GM19035 (cell line): ENCODE measurements around the gene SLC12A5.

Experiments used
- ATAC-seq: cut with Tn5 transposase; IDR thresholded peaks from one replicate; pipeline ENCODE4 v1.9.1; 2021; ENCODE audit not compliant: unreplicated experiment

Gene SLC12A5

DNA sequence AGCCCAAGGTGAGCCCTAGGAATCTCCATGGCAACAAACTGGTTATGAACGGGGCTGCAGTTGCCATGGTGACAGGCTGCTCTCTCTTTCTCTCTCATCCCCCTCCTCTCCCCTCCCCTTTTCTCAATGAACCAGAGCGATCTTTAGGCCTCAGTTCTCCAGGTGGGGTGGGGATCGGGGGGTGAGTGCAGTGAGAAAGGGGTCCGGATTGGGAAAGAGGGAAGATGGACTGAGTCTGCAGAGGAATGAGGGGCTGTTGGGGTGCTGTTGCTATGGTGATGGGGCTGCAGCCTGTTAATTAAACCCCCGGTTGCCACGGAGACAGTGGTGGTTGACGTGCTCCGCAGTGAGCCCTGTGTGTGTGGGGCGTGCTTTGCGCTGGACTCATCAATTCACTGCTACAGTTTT is 3.6 kb upstream of the SLC12A5 start:
- no peak for ATAC-seq

DNA sequence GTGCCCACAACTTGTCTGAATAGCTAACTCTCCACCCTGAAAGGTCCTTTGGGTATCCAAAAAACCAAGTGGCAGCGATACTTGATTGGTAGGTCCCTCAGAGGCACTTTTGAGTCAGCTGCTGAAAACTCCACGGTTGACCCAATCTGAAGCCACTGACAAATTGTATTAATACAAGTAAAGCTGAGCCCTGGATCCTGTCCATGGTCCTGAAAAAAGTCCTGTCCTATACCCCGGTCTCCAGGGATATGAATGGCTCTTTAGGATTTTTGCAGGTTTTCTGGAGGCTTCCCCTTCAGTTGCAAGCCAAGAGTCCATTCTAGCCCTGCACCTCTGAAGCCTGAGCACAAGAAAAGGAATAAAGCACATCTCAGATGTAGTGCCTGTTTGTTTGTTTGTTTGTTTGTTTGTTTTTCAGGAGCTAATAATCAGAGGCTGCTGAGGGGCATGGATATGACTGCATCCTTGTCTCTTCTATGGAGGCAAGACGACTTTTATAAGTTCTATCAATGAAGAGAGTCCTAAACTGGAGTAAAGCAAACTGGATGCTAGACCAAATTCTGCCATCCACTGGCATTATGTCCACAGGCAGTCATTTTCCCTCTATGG is 1.7 kb upstream of the SLC12A5 start:
- no peak for ATAC-seq

DNA sequence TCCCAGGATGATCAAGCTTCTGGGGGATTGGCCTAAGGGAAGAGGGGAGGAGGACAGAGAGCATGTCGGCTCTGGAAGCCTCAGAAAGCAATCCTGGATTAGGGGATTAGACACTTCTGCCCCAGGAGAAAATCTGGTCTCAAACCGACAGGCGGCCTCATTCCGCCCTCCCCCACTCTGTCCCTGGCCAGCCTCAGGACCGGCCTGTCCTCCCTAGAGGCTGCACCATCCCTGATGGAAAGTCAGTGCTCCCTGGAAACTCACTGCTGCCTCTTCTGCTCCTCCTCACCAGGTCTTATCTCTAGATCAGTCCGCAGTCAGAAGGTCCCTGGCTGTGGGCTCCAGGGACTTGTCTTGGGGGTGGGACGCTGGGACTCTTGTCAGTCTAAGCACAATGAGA is 905 bp upstream of the SLC12A5 start:
- no peak for ATAC-seq

DNA sequence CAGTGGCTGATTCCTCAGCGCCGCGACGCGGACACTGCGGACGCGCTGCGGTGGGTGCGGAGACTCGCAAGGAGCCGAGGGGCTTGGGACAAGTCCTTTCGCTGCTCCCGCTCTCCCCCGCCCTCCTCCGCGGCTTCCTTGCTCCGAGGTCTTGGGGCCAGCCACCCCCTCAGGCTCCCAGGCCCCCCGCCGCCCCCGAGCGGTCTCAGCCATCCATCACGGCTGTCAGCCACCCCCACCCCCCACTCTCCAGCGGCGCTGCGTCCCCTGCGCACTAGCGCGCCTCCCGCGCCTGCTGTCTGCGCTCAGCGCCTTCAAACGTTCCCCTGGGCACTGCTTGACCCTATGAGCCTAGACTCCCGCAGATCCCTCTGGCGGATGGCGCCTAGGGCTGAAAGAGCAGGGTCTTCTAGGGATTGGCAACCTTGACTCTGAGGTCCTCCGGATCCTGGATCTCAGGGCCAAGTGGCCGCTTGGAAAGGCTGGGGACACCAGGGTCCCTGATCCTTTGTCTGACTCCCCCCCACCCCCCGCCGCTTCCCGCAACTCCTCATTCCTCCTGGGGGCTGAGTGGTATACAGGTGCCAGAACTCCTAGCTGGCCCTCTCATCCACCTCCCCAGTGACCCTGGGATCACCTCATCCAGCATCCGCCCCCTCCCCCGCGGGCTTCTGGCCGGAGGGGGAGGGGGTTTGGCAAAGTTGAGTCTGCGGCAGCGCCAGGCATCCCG is 1.4 kb downstream of the SLC12A5 start:
- ATAC-seq = no peak

DNA sequence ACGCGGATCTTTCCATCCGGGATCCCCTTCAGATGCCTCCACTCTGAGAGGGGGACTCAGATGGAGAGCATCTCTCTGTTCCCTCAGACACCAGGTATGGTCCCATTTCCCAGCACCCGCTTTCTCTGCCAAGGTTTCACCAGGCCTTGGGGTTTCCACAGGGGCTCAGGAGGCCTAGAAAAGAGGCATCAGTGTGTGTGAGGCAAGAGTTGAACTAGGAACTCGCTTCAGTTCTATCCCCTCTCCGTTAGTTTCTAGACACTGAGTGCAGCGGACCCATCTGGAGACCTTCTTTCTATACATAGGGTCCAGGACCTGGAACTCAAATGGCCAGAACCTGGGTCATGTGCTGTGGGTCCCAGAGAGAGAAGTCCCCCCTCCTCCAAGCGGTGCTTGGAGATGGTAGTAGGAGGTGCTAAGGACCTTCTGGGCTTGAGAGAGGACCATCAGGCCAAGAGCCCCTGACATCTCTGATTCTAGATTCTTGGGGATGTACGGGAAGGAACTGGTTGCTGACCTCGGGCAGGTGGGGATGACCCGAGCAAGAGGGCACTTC is 2.1 kb downstream of the SLC12A5 start:
- no peak for ATAC-seq

DNA sequence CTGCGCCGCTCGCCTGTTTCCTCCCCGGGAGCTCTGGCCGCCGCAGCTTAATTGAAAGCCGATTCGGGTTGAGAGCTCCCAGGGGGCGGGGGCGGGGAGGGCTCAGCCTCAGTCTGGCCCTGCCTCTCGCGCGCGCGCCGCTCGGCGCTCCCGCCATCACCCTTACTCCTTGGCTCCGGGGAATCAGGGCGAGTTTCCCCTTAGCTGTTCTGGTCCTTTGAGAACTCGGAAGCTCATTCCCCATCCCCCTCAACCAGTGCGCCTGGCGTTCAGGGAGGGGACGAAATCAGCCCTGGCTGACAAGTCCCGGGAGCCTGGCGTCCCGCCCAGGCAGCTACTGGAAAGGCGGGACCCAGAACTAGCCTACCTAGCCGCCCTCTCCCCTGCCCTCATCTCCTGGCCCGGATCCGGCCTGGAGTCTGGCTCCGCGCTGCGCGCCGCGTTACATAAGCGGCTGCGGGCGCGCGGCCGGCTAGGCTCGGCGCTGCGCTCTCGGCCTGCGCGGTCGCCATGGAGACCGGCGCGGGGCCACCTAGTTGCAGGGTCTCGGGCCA is 2.8 kb downstream of the SLC12A5 start:
- no peak for ATAC-seq

DNA sequence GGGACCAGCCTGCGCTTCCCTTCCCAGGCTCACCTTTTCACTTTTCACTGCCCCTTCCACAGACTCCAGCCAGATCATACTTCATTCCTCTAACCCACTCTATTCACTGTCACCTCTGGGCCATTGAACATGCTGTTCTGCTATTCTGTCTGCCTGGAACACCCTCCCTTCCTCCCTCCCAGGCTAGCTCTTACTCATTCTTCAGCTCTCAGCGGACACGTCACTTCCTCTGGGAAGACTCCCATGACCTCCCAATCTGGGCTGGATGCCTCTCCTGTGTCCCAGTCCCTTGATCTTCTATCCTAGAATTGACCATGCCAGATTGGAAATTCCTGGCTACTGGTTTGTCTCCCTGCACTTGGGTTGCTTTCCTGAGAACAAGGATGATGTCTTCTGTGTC is 5.0 kb downstream of the SLC12A5 start:
- ATAC-seq = no peak

DNA sequence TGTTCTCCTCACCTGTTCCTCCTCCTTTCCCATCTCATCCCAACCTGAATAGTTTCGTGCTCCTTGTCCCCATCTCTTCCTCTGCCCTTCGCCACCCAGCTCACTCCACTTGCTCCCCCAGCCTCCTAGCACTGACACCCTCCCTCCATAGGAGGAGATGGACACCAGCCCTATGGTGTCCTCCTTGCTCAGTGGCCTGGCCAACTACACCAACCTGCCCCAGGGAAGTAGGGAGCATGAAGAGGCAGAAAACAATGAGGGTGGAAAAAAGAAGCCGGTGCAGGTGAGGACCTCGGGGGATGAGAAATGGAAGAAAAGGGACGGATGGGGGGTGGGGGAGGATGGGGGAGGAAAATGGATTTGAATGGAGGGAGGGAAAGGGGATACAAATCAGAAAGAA is 6.2 kb downstream of the SLC12A5 start:
- ATAC-seq = no peak

DNA sequence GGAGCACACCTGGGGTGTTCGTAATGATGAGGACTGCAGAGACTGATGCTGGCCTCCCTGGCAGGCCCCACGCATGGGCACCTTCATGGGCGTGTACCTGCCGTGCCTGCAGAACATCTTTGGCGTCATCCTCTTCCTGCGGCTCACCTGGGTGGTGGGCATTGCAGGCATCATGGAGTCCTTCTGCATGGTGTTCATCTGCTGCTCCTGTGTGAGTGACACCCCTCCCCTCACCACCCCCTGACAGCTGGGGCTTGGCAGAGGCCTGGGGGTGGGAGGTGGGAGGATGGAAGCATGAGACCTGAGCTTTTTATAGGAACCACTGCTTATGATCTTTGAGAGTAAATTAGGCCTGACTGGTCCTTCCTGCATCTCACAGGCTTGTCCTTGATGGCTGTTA is 6.7 kb downstream of the SLC12A5 start:
- no peak for ATAC-seq

DNA sequence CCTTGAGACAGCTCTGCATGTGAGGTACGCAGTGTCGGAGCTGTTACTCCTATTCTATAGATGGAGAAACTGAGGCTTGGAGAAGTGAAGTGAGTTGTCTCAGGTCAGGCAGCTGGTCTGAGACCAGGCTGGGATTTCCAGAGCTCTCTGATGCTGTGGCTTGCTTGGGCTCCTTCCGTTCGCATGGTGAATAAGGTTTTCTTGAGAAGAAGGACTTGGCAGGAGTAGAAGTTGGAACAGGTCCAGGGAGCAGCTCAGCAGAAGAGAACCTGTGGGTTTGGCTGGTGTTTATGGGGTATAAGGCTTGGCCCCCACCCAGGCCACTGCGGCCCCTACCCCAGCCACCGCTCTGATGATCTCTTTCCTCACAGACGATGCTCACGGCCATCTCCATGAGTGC is 7.4 kb downstream of the SLC12A5 start:
- no peak for ATAC-seq

DNA sequence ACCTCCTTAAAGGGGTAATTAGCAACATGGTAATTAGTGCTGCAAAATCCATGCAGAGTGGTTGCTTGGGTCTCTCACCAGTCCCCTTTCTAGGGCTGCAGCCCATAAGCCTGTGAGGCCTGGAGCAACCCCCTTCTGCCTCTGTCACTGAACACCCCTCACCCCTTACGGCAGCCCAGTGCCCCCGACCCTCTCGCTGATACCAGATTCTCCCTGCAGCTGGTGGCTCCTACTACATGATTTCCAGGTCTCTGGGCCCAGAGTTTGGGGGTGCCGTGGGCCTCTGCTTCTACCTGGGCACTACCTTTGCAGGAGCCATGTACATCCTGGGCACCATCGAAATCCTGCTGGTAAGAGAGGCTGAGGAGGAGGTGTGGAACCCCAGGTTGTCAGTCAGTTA is 8.0 kb downstream of the SLC12A5 start:
- ATAC-seq = no peak

DNA sequence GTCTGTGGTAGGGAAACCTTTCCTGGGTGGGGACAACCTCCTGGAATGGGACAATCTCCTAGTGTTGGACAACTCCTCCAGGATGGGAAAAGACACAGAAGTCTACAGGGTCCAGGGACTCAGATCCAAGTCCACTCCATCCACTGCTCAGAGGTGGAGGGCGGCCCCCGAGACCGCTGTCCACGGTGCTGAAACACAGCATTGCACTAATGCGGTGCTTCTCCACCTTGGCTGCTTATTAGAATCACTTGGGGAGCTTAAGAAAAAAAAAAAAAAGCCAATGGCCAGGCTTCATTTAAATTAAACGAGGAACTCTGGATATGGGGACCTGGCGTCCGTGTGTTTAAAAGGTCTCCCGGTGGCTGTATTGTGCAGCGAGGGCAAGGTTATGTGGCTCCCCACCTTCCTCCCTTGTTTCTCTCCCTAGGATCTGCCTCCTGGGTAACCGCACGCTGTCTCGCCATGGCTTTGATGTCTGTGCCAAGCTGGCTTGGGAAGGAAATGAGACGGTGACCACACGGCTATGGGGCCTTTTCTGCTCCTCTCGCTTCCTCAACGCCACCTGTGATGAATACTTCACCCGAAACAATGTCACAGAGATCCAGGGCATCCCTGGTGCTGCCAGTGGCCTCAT is 12.0 kb downstream of the SLC12A5 start:
- no peak for ATAC-seq

DNA sequence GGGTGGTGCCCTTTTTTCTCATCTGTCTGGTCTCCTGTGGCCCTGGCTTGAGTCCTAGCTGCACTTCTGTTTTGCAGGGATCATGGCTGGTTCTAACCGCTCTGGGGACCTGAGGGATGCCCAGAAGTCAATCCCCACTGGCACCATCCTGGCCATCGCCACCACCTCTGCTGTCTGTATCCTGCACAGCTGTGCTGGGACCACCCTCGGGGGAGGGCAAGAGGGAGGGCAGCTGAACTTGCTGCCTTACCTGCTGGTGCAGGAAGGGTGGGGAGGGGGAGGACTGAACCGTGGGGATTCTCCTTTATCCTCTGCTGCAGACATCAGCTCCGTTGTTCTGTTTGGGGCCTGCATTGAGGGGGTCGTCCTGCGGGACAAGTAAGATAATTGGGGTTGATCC is 14.5 kb downstream of the SLC12A5 start:
- no peak for ATAC-seq

DNA sequence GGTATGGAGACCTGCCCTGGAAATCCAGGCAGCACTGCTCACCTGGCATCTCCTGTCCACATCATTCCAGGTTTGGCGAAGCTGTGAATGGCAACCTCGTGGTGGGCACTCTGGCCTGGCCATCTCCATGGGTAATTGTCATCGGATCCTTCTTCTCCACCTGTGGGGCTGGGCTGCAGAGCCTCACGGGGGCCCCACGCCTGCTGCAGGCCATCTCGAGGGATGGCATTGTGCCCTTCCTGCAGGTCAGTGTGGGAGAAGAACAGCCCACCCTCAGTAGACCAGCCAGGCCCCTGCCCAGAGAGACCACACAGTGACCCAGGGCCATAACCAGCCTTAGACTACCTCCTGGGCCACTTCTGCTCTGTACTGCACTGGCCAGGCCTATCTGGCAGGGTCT is 15.9 kb downstream of the SLC12A5 start:
- ATAC-seq = no peak

DNA sequence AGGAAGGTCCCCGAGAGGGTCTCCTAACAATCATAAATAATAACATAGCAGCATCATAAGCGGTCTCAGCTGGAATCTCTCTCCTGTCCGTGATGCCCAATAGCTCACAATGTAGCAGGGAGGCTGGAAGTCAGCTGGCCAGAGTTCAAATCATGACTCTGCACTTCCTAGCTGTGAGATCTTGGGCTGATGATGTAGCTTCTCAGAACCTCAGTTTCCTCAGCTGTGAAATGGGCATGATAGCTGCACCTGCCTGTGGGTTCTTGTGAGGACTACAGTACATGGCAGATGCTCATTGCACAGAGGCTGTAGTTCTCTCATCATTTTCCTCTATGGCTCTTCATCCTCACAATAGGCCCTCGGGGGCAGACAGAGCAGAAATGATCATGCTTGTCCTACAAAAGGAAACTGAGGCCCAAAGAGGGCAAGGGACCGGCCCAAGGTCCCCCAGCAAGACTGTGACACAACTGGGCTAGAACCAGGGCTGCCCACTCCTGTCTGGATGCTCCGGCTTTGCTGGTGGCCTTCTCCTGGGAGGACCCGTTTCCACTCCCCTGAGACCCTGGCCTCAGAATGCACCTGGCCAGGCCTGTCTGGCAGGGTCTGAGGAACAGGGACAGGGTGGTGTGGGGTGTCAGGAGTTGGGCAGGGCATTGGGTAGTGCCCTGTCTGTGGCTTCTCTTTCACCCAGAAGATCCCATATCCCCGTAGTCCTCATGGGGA is 17.7 kb downstream of the SLC12A5 start:
- no peak for ATAC-seq

DNA sequence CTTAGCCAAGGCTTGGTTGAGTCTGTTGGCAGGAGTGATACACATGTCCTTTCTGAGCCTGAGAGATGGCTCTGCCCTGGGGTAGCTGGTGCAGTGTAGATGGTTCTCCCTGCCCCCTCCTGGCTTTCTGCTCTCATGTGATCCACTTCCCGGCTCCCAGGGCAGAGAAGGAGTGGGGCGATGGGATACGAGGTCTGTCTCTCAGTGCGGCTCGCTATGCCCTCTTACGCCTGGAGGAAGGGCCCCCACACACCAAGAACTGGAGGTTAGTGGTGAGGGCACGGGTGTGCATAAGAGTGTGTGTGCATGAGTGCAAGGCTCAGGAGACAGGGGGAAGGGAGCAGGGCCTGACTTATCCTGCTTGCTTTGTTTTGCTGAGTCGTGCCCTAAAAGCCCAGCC is 18.8 kb downstream of the SLC12A5 start:
- no peak for ATAC-seq

DNA sequence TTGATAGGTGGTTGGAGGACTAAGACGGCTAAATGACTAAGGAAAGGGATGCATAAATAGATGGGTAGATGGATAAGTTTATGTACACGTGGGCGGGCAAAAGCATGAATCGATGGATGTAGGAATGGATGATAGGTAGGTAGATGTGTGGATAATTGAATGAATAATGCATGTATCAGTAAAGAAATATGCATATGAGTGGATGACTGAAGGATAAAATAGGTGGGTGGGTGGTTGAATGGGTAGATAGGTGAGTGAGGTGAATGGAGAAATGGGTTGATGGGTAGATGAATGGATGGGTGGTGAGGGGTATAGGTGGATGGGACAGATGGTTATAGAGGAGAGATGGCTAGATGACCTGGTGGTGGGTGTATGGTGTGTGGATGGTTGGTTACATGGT is 20.2 kb downstream of the SLC12A5 start:
- ATAC-seq = no peak

DNA sequence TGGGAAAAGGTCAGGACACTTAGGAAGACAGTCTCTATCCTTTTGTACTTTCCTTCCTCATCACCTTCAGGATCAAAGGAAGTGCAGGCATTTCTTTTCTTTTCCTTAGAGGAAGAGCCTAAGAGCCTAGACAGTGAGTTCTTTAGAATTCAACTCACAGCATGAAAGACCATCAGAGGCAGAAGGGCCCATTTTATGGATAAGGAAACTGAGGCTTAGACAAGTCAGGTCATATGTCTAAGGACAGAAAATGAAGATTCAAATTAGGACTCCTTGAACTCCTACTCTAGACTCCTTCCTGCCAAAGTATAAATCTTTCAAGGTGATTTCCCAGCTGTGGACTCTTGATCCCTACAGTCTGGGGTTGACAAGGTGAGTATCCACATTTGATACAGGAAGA is 20.8 kb downstream of the SLC12A5 start:
- ATAC-seq = no peak

DNA sequence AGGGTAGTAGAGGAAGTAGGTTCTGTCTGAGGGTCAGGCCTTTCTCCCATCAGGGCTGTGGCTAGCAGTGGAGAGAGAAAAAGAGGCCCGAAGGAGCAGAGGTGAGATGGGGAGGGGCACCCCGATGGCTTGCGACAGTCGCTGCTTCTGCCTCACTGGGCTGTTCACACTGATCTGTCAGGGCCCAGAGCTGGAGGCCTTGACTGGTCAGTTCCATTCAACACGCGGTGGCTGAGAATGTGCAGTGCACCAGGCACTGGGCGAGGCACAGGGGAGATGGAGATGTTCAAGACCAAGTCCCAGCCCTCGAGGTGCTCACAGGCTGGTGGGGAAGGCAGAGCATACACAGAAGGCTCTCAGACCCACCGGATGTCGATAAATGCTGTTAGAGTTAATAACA is 21.4 kb downstream of the SLC12A5 start:
- no peak for ATAC-seq

DNA sequence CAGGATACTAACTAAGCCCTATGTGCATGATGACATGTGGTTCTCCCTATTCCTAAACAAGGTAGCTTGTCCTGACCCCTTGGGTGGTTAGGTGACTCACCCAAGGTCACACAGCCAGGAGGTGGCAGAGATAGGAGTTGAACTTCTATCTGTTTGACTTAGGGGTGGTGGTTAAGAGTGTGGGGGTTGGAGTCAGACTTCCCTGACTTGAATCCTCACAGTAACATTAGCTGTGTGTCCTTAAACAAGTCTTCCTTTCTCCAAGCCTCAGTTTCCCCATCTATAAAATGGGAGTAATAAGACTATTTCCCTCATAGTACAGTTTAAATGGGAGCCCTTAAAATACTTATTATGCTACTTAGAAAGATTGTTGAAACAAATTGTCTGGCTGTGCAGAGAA is 21.9 kb downstream of the SLC12A5 start:
- no peak for ATAC-seq

DNA sequence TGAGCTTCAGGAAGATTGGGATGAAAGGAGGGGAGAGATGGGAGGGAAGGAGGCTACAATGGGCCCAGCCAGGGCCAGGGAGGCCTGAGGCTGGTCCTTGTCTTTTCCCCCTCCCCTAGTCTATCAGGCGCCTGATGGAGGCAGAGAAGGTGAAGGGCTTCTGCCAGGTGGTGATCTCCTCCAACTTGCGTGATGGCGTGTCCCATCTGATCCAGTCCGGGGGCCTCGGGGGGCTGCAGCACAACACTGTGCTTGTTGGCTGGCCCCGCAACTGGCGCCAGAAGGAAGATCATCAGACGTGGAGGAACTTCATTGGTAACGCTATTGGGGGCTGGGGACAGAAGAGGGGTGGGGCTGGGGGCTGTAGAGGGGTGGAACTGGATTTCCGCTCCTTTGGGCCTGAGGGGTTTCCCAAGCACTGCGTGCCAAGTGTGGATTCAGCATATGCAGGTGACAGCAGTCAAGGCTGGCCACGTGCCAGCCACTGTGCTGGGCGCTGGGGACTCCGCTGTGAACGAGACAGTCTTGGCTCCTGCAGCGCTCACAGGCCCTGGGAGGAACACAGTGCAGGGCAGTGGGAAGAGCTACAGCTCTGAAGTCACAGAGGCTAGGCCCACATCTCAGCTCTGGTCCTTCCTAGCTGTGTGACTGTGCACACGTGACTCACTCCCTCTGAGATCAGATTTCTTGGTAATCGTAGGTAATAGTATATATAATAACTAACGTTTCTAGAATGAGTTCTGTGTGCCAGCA is 22.7 kb downstream of the SLC12A5 start:
- no peak for ATAC-seq
